ENCODE measurements around the gene GARIN5B. TPM values are rescaled to one million over a fixed set of nuclear protein-coding genes. Genes with fewer than 3 reads are reported as not detected.

The GARIN5B gene
- total and polyA plus RNA-seq, 2 of the 13 experiments (the other 11 are each of a cell fraction or from before 2014, with no cell fraction given): not detected

DNA sequence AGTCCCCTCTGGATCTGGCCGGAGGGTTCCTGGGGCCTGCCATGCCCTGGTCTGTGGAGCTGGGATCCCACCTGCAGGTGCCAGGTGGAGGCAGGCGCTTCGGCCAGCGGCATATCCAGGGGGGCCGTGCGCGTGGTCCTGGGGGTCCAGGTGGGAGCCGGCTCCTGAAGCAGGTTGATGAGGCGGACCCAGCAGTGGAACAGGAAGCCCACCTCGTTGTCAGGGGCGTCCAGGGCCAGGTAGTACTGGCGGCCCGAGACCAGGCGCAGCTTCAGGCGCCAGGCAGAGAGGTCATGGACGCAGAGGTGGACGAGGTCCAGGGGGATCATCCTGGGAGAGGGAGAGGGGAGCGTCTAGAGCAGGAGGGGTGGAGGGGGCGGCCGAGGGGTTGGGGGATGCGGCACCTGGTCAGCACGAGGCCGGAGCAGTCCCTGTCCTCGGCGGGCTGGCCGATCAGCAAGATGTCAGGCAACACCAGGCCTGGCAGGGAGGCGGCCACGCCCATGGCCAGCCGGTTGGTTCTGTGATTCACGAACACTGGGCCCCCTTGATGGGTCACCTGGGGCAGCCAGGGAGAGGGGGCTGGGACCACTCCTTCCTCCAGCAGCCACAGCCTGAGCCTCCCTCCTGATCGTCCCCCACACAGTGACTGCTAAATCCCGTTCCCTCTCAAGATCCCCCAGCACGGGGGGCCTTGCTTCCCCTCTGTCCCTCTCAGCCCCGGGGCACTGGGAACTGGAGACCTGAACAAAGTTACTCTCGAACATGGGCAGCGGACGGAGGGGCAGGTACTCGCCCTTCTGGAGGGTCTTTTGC is 678 bp downstream of the GARIN5B start:
- ChIA-PET POLR2A (interaction anchor here (0.6 to 1.3 kb wide), 3 partner anchors 23 to 45 kb away, joined by 3 read pairs; partner anchors contain the start of gene KMT5C), CTCF (ENCODE audit: low intra/inter-chr PET ratio, low total read pairs) (no interaction called here)
- TF ChIP-seq, protein P1, sequence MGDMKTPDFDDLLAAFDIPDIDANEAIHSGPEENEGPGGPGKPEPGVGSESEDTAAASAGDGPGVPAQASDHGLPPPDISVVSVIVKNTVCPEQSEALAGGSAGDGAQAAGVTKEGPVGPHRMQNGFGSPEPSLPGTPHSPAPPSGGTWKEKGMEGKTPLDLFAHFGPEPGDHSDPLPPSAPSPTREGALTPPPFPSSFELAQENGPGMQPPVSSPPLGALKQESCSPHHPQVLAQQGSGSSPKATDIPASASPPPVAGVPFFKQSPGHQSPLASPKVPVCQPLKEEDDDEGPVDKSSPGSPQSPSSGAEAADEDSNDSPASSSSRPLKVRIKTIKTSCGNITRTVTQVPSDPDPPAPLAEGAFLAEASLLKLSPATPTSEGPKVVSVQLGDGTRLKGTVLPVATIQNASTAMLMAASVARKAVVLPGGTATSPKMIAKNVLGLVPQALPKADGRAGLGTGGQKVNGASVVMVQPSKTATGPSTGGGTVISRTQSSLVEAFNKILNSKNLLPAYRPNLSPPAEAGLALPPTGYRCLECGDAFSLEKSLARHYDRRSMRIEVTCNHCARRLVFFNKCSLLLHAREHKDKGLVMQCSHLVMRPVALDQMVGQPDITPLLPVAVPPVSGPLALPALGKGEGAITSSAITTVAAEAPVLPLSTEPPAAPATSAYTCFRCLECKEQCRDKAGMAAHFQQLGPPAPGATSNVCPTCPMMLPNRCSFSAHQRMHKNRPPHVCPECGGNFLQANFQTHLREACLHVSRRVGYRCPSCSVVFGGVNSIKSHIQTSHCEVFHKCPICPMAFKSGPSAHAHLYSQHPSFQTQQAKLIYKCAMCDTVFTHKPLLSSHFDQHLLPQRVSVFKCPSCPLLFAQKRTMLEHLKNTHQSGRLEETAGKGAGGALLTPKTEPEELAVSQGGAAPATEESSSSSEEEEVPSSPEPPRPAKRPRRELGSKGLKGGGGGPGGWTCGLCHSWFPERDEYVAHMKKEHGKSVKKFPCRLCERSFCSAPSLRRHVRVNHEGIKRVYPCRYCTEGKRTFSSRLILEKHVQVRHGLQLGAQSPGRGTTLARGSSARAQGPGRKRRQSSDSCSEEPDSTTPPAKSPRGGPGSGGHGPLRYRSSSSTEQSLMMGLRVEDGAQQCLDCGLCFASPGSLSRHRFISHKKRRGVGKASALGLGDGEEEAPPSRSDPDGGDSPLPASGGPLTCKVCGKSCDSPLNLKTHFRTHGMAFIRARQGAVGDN (CRISPR knock-in tag; IDR thresholded peaks at IDR 0.05): 0 out of 2 replicates have a peak, but pooled peaks have one; percentile 11
- no peak for TF ChIP-seq PAF1 (CRISPR knock-in tag; IDR thresholded peaks at IDR 0.05)
- no peak for TF ChIP-seq ARNT (IDR thresholded peaks at IDR 0.05)
- TF ChIP-seq, protein P2, sequence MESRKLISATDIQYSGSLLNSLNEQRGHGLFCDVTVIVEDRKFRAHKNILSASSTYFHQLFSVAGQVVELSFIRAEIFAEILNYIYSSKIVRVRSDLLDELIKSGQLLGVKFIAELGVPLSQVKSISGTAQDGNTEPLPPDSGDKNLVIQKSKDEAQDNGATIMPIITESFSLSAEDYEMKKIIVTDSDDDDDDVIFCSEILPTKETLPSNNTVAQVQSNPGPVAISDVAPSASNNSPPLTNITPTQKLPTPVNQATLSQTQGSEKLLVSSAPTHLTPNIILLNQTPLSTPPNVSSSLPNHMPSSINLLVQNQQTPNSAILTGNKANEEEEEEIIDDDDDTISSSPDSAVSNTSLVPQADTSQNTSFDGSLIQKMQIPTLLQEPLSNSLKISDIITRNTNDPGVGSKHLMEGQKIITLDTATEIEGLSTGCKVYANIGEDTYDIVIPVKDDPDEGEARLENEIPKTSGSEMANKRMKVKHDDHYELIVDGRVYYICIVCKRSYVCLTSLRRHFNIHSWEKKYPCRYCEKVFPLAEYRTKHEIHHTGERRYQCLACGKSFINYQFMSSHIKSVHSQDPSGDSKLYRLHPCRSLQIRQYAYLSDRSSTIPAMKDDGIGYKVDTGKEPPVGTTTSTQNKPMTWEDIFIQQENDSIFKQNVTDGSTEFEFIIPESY (CRISPR knock-in tag; IDR thresholded peaks at IDR 0.05): peak; percentile 6; the same call in 1 of the 2 replicates
- peaks cover 4 to 24% of the 10 kb centered on the region in 2 experiments for H3K27me3 ChIP-seq (ENCODE audit: control insufficient read depth in 1 of 2, insufficient read depth in 2 of 2, low read length in 2 of 2)
- H3K9me3 ChIP-seq (ENCODE audit: low read length): no peaks in the 10 kb centered on the region
- H3K79me2 ChIP-seq (ENCODE audit: insufficient read depth, low read length): no peaks in the 10 kb centered on the region
- H2AFZ ChIP-seq (ENCODE audit: low read length): no peak overlapping the region
- DNase-seq (ENCODE audit: low spot score) (no peak), FAIRE-seq (no peak), ATAC-seq (peak; percentile 17; the same call in 2 of the 3 replicates)
- peak overlapping the region; percentile 1; the same call in 1 of the 2 replicates for H3K4me2 ChIP-seq (ENCODE audit: low read depth, low read length)
- peaks cover 14% of the 10 kb centered on the region for H3K4me1 ChIP-seq (ENCODE audit: insufficient read depth, low read length)
- 18% methylated on average over 9 of the region's 38 CpGs for WGBS (ENCODE audit: low lambda C conversion rate)
- no peaks in the 10 kb centered on the region for H3K36me3 ChIP-seq (replicated peaks in 1 of 2; ENCODE audit: control insufficient read depth in 1 of 2, insufficient read depth in 2 of 2, low read length in 2 of 2)
- H3K4me3 ChIP-seq (replicated peaks in 1 of 3; ENCODE audit: insufficient read depth in 1 of 3, low read depth in 2 of 3, low read length in 3 of 3): peak overlapping the region in 1 of 3 experiments; percentile 33; a peak in 1 of 6 replicates
- in situ Hi-C loops (cut with HindIII; ENCODE audit: extremely low pct_ligation_motif_present, low pct_unique_long_range_greater_than_20kb): no loop called here
- no TSS peak for BruUV-seq (replicated peaks)
- no peaks in the 10 kb centered on the region for H4K20me1 ChIP-seq (ENCODE audit: insufficient read depth, low read length)
- no peak overlapping the region for H3K9ac ChIP-seq (ENCODE audit: insufficient read depth, low read depth, low read length)
- no peak overlapping the region for H3K27ac ChIP-seq (ENCODE audit: extremely low read length, insufficient read depth, low read length)
- intact Hi-C loops (cut with micrococcal nuclease; ENCODE audit: unreplicated experiment): no loop called here
